HPDE6-E6E7 (cell line): ENCODE data around the gene DPEP2.
"Not testable (repeated sequence)": the region's sequence is repeated elsewhere in the genome, so short reads cannot be mapped to it uniquely, and the experiment has no call there.

ENCODE experiments used
- DNase-seq: peaks from one replicate; pipeline ENCODE4 v3.0.0; 2011; ENCODE audit warnings: missing footprints; ENCODE audit errors: extremely low spot score

The DPEP2 gene

DNA sequence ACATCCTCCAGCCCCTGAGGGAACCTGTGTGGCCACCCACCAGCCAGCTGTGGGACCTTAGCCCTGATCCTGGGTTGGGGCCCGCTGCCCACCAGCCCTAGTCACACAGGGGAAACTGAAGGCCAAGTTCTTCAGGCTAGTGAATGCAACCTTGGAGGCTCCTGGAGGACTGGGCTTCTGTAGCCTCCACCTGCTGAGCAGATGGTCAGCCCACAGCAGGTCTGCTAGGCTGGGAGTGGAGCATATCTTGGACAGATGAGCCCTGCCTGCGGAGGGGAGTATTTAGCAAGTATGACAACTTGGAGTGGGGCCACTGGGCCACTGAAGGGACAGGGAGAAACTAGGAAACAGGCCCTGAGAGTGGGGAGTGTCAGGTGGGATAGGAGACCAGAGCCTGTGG is 23.1 kb downstream of the DPEP2 start:
- no peak for DNase-seq

DNA sequence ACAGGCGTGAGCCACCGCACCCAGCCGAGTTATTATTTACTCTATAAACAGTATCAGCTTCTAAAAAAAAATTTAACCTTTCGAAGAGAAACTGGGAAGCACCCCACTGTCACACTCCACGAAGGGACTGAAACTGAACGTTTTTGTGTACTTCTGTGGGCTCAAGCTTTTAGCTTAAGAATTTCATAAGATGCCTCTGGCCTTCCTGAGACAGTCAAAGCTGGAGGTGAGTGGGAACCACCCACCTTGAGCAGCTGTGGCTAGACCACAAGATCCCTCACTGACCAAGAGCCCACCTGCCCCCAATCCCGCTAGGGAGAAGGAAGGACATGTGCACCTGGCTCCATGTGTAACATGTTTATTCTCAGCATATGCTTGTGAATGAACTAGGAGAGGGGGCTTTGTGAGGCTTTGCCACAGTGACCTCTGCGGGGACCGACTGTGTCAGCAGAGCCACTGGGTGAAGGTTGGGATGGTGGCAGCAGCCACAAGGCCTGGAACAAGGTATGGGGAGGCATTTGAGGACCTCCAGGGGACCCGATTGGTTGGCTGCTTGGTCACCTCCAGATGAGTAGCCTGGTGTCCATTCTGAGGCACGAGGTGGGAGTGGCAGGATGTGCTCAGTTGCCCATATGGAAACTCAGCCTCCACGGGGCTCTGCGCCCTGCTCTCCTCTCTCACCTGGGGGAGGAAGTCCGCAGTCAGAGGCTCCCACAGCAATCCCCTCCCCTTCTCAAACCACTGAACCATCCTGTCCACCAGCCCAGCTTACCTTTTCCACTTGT is 23.8 kb downstream of the DPEP2 start:
- DNase-seq = no peak

DNA sequence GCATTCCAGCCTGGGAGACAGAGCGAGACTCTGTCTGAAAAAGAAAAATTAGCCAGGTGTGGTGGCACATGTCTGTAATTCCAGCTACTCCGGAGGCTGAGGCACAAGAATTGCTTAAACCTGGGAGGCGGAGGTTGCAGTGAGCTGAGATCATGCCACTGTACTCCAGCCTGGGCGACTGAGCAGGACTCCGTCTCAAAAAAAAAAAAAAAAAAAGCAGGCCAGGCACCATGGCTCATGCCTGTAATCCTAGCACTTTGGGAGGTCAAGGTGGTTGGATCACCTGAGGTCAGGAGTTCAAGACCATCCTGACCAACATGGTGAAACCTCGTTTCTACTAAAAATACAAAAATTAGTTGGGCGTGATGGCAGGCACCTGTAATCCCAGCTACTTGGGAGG is 27.0 kb downstream of the DPEP2 start:
- not testable (repeated sequence) for DNase-seq

DNA sequence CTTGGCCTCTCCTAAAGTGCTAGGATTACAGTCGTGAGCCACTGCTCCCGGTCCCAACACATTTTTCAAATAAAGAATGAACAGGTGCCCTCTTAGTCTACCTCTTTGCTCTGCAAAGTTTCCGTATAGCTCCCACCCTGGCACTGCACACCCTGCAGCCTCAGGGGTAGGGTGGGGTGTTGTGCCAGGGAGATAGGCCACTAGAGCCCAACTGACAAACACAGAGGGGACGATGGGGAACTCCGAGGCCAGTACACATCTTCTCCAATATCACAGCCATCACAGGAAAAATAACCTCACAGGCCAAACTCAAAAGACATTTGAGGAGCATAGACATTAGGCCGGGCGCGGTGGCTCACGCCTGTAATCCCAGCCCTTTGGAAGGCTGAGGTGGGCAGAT is 28.2 kb downstream of the DPEP2 start:
- DNase-seq = no peak

DNA sequence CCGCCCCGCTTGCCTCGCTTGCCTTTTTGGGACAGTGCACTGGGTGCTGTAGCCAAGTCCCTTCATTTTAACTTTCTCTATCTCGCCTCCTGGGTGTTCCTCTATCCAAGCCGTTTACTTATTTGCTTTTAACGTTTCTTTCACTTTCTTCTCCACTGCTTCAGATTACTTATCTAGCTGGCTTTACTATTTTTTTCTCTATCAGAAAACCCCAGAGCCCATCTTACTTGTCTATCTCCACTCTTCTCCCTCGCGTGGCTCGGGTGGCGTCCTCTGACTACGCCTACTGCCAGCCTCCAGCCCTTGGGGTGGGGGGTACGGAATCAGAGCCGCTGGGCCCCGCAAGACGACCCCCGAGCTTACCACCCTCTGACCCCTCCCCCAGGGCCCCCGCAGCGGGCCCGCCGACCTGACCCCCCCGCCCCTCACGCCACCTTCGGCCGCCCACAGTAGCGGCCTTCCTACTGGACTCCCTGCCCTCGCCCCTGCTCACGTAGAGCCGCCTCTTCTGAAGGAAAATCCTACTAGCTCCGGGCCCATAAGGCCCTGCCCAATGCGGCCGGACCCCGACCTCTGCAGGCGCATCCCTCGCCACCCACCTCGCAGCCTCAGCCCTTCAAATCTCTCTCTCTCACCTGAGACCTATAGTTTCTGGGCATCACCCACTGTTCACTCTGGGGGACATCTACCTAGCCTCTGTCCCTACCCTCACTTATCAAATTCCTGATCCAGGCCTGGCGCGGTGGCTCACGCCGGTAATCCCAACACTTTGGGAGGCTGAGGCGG is 29.8 kb downstream of the DPEP2 start:
- DNase-seq = no peak

DNA sequence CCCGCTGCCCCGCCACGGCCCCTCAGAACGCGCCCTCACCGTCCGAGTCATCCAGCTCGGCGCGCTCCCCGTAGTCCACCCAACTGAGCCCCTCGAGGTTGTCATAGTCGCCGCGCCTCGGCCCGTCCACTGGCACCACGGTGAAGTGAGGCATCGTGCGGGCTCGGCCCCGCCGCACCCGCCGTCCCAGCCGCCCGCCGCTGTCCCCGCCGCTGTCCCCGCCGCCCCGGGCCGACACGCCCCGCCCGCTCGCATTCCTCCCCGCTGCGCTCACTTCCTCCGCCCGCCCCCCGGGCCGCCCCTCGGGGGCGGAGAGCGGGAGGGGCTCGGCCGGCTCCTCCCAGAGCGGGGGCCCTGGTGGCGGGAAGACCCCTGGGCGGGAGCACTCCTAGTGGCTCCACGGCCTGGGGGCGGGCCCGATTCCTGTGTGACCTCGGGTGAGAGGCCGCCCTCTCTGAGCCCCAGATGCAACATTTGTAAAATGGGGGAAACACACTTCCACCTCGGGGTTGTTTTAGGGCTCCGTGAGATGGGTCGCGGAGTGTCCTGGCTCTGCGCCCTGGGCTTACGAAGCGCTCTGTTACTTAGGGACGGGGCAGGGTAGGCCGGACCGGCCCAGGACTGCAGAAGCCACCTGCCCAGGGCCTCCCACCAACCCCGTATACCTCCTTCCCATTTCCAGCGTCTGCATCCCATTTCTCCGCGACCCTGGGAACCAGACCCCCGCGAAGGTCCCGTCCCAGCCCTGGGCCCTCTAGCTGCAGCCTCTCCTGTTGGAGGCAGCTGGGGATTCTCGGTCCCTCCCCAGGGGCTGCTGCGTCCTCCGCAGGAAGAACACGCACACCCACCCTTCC is 30.7 kb downstream of the DPEP2 start, which contains the start of gene SLC12A4:
TSS of gene SLC12A4 (minus strand) at position 238 of the 854 bp plus-strand sequence. CDS start at position 154, 84 bp downstream.
- peak; percentile 72 for DNase-seq

DNA sequence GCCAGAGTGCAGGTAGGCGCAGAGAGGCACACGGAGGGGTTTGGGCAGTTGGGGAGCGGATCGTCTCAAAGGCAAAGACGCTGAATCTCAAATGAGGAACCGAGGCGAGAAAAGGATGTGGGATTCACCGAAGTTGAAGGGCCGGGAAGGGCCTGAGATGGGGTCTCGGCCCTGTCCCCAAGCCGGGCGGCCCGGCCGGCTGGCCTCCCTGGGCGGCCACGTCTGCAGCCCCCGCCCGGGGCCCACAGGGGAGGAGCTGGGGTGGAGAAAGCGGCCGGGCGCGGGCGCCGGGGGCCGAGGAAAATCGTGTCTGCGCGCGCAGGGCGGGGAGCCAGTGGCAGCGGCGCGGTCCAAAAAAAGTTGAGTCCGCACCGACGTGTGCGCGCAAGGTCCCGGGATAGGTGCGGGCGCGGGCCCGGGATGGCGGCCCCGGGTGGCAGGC is 31.3 kb downstream of the DPEP2 start:
- DNase-seq = no peak

DNA sequence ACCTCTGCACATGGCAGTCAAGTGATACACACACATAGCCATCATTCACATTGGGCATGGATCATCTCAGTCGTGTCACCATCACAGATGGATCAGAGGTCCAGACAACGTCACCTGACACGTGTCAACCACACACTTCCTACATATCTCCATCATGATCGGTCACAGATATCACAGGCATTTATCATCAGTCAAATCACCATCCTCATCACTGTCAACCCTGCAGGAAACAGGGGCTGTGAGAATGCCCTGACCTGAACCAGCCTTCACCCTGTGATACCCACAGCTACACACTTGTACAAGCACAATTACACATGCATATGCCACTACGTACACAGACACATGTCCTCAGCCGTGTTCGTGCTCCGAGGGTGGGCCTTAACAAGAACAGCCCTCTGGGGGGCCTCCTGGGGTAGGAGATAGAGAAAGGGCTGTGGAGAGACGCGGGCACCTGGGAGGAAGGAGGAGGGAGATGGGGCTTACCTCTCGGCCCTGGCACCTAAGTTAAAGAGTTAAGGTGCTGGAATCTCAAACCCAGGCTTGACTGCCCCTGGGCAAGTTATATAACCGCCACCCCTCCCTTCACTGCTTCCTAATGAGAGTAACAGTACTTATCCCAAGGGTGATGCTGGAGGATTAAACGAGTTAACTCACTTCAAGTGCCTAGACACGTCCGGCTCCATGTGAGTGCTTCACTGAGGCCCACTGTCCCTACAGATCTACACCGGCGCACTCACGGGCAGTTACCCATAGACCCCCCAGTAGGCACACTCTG is 31.9 kb downstream of the DPEP2 start:
- DNase-seq = no peak

DNA sequence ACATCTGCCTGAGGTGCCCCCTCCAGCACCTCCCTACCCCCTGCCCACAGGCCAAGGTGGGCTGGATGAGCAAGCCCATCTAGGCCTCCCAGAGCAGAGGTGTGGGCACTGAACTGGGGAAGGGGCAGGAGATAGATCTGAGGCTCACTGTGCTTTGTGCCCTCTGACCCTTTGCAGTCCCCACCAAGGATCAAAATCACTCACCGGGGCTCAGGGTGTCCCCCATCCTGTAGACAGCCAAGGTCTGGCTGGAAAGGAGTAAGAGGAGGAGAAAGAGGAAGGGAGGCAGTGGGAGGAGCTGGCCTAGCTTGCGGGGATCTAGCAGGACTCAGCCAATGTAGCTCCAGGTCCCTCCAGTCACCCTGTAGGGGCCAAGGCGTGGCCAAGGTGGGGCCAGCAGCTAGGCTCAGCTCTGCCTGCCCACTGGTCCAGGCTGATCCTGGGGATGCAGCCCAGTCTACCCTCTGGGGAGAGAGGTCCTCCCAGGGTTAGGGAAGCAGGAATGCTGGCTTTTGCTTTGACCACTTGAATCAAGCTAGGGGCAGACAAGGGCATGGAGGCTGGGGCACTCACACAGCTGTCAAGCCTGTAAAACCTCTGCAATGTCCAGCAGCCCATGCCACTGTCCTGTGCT is 32.6 kb downstream of the DPEP2 start:
- DNase-seq = no peak

DNA sequence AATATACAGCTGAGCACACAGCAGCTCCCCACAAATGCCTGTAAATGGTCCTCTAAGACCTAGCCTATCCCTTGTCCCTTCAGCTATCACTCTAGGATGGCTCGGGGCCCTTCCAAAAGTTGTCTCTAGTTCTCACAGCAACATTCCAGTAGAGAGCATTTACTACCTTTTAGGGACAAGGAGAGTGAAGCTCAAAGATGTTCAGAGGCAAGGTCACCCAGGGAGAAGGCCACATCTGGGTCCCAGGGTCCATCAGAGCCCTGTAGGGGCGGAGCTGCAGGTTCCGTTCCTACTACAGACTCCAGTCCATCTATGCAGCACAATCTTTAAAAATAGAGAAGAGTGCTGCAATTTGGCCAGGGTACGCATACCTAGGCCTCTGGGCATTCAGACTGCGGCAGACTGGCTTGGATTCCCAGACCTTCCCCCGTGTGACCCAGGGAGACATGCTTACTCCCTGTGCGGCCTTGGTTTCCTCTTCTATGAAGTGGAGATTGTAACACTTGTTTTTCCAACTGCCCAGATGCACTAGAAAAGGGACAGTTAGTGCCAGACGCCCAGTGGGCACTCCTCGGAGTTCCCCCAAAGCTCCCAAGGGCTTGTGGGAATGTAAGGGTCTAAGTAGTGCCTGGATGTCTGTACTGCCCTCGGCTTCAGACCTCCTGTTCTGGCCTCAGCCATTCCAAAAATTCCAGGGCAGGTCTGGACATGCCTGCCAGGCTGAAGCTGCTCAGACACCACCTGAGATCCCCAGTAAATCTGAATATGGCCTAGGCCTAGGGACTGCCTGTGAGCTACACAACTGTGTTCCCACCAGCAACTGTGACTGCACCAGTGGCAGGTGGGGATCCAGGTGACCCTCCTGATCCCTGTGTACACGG is 33.4 kb downstream of the DPEP2 start:
- DNase-seq = no peak

DNA sequence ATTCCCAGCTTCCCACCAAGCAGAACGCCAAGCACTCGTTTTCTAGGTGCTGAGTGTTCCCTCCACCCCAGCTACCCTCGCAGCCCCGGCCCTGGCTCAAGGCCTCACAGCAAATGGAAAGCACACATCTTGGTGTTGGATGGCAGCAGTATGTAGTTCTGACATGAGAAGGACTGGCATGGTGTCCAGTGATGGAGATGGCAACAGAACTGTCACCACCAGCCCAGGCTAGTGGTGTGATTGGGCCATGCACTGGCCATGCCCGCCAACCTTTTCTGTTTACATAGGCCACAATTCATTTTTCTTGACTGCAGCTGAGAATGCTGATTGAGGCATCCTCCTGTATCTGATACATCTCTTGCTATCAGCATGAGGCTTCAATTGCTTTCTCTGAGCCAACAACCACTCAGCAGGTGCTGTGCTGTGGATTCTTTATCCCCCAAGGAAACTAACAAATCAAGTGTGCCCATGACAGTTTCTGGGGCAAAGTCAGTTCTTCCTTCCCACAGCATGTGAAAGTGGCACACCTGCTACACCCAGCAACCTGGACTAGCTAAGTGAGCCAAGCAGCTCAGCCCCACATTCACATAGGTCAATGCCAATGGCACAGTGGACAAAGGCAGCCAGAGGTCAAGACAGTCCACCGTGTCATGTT is 34.7 kb downstream of the DPEP2 start:
- no peak for DNase-seq

DNA sequence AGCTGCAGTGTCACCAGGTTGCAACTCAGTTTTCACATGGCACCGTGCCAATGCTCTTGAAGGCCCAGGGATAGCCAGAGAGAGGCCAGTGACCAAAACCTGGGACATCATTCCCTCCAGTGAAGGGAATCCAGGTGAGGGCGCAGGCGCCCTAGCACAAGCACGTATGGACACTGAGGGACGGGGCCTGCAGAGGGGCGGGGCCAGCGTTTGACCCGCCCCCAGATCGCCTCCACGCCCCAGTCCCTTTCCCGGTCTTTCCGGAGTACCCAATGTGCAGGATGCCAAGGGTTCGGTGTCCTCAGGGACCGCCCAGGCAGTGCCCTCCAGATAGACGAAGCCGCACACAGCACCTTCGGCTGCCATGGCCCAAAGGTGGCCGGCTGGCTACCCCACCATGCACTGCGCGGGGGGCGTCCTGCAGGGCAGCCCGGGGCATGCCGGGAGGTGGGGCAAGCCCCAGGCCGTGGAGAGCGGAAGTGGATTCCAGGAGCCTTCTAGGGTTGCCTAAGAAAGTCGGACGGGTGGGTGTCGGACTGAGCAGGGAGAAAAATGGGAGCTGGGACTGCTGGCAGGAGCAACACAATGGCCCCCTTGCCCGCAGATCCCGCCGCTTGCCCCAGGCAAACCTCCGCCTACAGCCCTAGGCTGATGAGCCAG is 35.5 kb downstream of the DPEP2 start:
- no peak for DNase-seq

DNA sequence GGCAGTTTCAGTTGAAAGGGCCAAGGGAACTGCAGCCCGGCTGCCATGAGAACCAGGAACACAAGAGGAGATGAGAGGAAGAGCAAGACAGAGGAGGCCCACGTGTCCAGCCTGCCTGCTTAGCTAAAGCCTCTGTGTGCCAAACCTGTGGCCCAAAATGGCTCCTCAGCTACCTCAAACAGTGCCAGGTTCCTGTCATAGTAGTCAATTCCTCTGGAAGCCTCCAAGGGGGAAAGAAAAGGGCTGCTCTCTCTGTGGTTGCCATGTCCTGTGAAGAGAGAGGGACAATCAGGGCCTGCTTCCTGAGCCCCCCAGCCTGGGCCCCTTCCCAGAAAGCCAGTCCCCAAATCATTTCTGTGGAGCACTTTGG is 36.0 kb downstream of the DPEP2 start:
- DNase-seq = no peak

DNA sequence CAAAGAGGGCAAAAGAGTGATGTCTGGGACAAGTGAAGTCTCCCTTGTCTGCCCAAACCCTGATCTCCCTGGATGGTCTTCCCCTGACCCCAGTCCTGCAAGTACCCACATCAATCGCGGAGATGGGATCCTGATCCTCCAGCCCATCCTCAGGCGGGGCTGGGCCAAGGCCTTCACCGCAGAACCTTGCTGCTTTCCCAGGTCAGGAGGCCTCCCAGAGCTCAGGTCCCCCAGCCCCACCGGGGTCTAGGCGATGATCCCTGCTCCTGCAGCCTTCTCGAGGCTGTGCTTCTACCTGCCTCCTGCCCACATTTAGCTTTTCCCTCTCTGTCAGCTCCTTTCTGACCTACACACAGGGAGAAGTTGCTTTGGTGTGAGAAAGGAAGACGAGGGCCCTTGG is 37.1 kb downstream of the DPEP2 start:
- DNase-seq = no peak

DNA sequence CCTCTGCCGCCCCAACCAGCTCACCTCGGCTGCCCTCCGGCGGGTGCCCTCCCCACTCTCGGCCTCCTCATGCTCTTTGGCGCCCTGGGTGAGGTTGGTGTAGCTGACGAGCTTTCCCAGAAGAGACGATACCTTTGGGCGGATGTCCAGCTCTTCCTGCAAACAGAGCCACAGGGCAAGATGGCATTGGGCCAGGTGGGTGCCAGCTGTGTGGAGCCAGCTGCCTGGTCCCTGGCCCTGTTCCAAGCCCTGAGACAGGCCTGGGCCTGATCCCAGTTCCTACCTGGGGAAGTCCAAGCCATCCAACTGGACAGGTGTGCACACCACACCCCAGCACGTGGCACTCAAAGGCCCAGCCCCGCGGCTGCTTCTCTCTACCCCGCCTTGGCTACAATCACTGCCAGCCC is 37.7 kb downstream of the DPEP2 start:
- peak; percentile 100 for DNase-seq

DNA sequence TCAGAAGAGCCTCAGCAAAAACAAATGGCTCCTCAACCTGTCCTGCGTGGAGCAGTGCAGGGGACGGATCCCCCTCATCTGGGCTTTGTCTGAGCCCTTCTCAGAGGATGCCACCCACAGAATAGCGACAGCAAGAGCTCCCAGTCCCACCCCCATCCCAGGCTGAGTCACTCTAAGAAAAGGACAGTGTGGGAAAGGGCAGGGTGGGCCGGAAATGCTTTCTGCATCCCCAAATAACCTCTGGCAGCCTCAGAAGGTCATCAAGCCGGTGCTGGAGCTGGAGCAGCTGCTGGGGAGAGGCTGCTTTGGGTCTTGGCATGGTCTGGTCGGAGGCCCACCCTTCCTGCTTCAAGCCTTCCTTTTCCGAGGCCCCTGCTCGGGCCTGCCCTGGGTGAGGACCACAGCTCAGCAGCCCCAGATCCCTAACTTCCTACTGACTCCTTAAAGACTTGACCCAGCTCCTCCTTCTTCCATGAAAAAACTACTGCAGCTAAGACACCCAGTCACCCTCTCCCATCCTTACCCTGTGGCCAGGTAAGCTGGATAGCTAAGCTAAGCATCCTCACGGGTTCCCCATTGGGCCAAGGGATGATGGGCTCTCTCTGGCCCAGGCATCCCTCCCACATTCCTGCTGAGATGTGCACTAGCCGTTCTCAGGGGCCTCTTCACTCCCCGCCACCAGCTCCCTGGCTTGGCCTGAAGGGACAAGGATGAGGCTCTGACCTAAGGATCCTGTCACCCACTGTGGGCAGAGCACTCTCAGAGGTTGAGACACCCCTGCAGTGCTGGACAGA is 39.6 kb downstream of the DPEP2 start:
- DNase-seq = no peak

DNA sequence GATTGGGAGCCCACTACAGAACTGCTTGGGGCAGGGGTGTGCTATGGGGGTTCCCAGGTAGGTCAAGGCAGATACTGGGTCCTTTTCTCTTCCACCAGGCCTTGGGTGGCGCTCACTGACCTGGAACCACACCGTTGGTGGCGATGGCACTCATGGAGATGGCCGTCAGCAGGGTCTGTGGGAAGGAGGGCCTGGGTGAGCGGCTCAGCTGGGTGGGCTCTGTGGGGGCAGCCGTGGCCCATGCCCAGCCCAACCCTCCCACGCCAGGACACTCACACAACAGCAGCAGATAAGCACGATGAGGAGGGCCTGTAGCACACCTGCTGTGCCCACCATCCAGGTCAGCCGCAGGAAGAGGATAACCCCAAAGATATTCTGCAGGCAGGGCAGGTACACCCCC is 41.7 kb downstream of the DPEP2 start:
- no peak for DNase-seq
